Caki2 (cell line): Measurements from ENCODE around the gene RDX. TPM values are rescaled to one million over a fixed set of nuclear protein-coding genes. Genes with fewer than 3 reads are reported as not detected.

ENCODE experiments used
- total RNA-seq: library from RNA; depleted of rRNA; stranded (reverse); fragments of >200 nt; shearing (Covaris generic); gene quantifications from 2 replicates; pipeline ENCODE4 v1.2.3, GENCODE V29; 2014; ENCODE audit warnings: low replicate concordance; rRNA removed

The RDX gene
- total RNA-seq, 1 experiment from 2014 or later, result 29.9 TPM

Other genes with a start within 250 kb of the RDX start
- gene ZC3H12C, start 203.2 kb downstream of the RDX start, total RNA-seq, result 2.1 and 3.1 TPM in 2 replicates
- gene FDX1, start 133.3 kb upstream of the RDX start, total RNA-seq, result 14.5 and 14.7 TPM in 2 replicates